ENCODE measurements around the gene ORAI1.
"Not testable (repeated sequence)": the region's sequence is repeated elsewhere in the genome, so short reads cannot be mapped to it uniquely, and the experiment has no call there.

The ORAI1 gene

GRCh38 chr12:121679661-121680197 lies 53.4 kb downstream of the ORAI1 start:
- not testable (repeated sequence) for H3K4me1 Mint-ChIP-seq (ENCODE audit: low read depth); H3K27ac Mint-ChIP-seq; H3K9me3 Mint-ChIP-seq; H3K27me3 Mint-ChIP-seq; H3K4me3 Mint-ChIP-seq; H3K36me3 Mint-ChIP-seq (ENCODE audit: low read depth); DNase-seq

- no peak overlapping the region for H3K4me3 Mint-ChIP-seq
- H3K36me3 Mint-ChIP-seq (ENCODE audit: low read depth): no peaks in the 10 kb centered on the region
- H3K27ac Mint-ChIP-seq: no peak overlapping the region
- DNase-seq: no peak
- H3K9me3 Mint-ChIP-seq: no peaks in the 10 kb centered on the region
- peaks cover 13% of the 10 kb centered on the region for H3K4me1 Mint-ChIP-seq (ENCODE audit: low read depth)
- H3K27me3 Mint-ChIP-seq: no peaks in the 10 kb centered on the region
Observed at GRCh38 chr12:121688966-121689365, 62.6 kb downstream of the ORAI1 start.

GRCh38 chr12:121689430-121689829 lies 63.1 kb downstream of the ORAI1 start:
- Mint-ChIP-seq H3K36me3 (ENCODE audit: low read depth) (no peaks in the 10 kb centered on the region), H3K27ac (no peak overlapping the region), H3K27me3 (no peaks in the 10 kb centered on the region), H3K4me1 (ENCODE audit: low read depth) (peaks cover 13% of the 10 kb centered on the region), H3K4me3 (no peak overlapping the region), H3K9me3 (no peaks in the 10 kb centered on the region)
- DNase-seq: no peak
